Muscle layer of duodenum (tissue), 2 donors: ENCODE measurements around the gene DIP2C.
"Not testable (repeated sequence)": the region's sequence is repeated elsewhere in the genome, so short reads cannot be mapped to it uniquely, and the experiment has no call there.

Experiments used
- H3K27ac ChIP-seq: one replicate; pipeline ENCODE4 v1.7.0; 2013; ENCODE audit warnings: mild to moderate bottlenecking, low read length
- H3K27me3 ChIP-seq: one replicate; pipeline ENCODE4 v1.7.0; 2013; ENCODE audit warnings: low read depth, mild to moderate bottlenecking, control low read depth, low read length
- H3K36me3 ChIP-seq, 2 donors: one replicate each; pipeline ENCODE4 v1.7.0; 2013; ENCODE audit warnings: low read length in 2 of 2, control low read depth in 1 of 2, mild to moderate bottlenecking in 1 of 2; ENCODE audit not compliant: insufficient read depth in 2 of 2, control insufficient read depth in 1 of 2
- H3K4me1 ChIP-seq, 2 donors: one replicate each; pipeline ENCODE4 v1.7.0; 2013; ENCODE audit warnings: low read length in 2 of 2, mild to moderate bottlenecking in 2 of 2, control low read depth in 1 of 2, moderate library complexity in 1 of 2; ENCODE audit not compliant: insufficient read depth in 2 of 2, control insufficient read depth in 1 of 2
- H3K4me3 ChIP-seq, 2 donors: one replicate each; pipeline ENCODE4 v1.7.0; 2013; ENCODE audit warnings: low read length in 2 of 2, low read depth in 1 of 2, mild to moderate bottlenecking in 1 of 2
- H3K9me3 ChIP-seq, 2 donors: one replicate each; pipeline ENCODE4 v1.7.0; 2013; ENCODE audit warnings: low read length in 2 of 2, control low read depth in 1 of 2, mild to moderate bottlenecking in 1 of 2; ENCODE audit not compliant: control insufficient read depth in 1 of 2
- donor health status: healthy.

DIP2C gene

GRCh38 chr10:610642-611305, 78.7 kb downstream of the DIP2C start:
- not testable (repeated sequence) for H3K36me3 ChIP-seq, H3K4me3 ChIP-seq, H3K9me3 ChIP-seq, H3K27me3 ChIP-seq
- Histone ChIP-seq H3K27ac (peak overlapping the region; percentile 65), H3K4me1 (peaks cover 27 to 47% of the 10 kb centered on the region in 2 donors)

DNA sequence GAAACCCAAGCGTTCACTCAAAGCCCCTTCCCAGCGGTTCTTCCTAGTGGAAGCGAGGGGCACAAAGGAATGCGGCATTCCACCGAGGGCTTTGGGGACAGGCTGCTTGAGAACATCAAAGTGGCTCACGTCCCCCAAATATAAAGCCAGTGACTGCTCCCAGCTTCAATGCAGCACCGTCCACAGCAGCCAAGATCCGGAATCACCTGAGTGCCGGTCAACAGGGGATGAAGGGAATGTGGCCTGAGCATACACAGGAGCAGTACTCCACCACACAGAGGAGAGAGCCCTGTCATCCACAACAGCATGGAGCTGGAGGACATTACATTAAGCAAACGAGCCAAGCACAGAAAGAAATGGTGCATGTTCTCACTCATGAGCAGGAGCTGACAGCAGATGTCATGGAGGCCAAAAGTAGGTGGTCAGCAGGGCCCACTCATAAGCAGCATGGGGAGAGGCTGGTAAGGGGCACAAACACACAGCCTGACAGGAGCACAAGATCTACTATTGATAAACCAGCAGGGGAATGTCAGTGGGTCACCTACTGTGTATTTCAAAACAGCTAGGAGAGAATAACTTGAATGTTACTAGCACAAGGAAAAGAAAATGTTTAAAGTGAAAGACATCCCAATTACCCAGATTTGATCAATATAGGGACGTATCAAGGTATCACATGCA, 79.5 kb downstream of the DIP2C start:
- no peaks in the 10 kb centered on the region for H3K27me3 ChIP-seq
- no peak overlapping the region for H3K4me3 ChIP-seq
- no peaks in the 10 kb centered on the region for H3K36me3 ChIP-seq
- H3K27ac ChIP-seq: peak overlapping the region; percentile 22
- H3K9me3 ChIP-seq: no peaks in the 10 kb centered on the region
- H3K4me1 ChIP-seq: peaks cover 27 to 42% of the 10 kb centered on the region in 2 donors

- H3K36me3 ChIP-seq: no peaks in the 10 kb centered on the region
- H3K9me3 ChIP-seq: no peaks in the 10 kb centered on the region
- H3K4me1 ChIP-seq: peaks cover 27 to 38% of the 10 kb centered on the region in 2 donors
- no peaks in the 10 kb centered on the region for H3K27me3 ChIP-seq
- H3K4me3 ChIP-seq: no peak overlapping the region
- no peak overlapping the region for H3K27ac ChIP-seq
Measured at GRCh38 chr10:609262-609658, 80.2 kb downstream of the DIP2C start.

- Histone ChIP-seq H3K27ac (no peak overlapping the region), H3K36me3 (no peaks in the 10 kb centered on the region), H3K27me3 (no peaks in the 10 kb centered on the region)
Measured at GRCh38 chr10:608331-609261, 80.9 kb downstream of the DIP2C start.

GRCh38 chr10:607545-608185, 81.8 kb downstream of the DIP2C start:
- Histone ChIP-seq H3K36me3 (no peaks in the 10 kb centered on the region), H3K4me1 (peaks cover 14 to 25% of the 10 kb centered on the region in 2 donors), H3K27ac (peak overlapping the region; percentile 69), H3K27me3 (no peaks in the 10 kb centered on the region), H3K9me3 (no peaks in the 10 kb centered on the region), H3K4me3 (peak overlapping the region; percentile 36 to 37)

More at GRCh38 chr10:608331-609261, 80.9 kb downstream of the DIP2C start:
- no peak overlapping the region for H3K4me3 ChIP-seq
- peaks cover 23 to 32% of the 10 kb centered on the region in 2 donors for H3K4me1 ChIP-seq
- no peaks in the 10 kb centered on the region for H3K9me3 ChIP-seq

DNA sequence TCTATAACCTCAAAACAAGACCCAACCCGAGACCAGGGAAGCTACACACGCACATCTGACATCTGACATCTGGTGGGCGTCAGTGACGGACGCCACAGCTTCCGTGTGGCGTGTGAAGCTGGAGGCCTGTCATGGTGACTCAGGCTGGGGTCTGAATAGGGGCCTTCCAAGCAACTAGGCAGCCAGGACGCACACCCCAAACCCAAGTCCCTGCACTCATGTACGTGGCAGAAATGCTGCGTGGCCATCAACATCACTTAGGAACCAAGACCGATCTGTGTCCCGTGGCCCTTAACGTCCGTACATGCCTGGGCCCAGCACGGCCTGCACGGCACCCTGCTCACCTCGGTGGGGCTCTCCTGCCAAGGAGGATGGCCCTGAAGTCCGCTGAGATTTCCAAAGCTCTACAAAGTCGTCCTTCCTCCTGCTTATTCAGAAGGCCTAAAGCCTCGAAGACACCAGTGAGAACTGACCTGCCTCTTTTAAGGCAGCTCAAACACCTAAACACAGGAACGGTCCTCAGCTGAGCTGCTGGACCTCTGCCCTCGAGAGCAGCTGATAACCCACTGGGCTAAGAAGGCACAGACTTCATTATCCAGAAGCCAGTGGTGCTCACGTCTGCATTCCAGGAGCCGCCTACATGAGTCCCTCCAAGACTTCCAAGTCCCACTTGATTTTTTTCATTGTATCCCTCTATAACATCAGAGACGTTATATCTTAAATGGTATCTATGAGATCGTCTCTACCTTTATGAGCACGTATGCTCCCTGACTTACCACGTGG, 82.5 kb downstream of the DIP2C start:
- Histone ChIP-seq H3K36me3 (no peaks in the 10 kb centered on the region), H3K27me3 (no peaks in the 10 kb centered on the region), H3K9me3 (no peaks in the 10 kb centered on the region), H3K4me1 (peaks cover 11 to 26% of the 10 kb centered on the region in 2 donors), H3K27ac (peak overlapping the region; percentile 69), H3K4me3 (peak overlapping the region; percentile 36 to 37)

GRCh38 chr10:605632-606325, 83.7 kb downstream of the DIP2C start:
- H3K4me3 ChIP-seq: no peak overlapping the region
- no peak overlapping the region for H3K27ac ChIP-seq
- H3K4me1 ChIP-seq: peaks cover 11 to 38% of the 10 kb centered on the region in 2 donors
- no peaks in the 10 kb centered on the region for H3K9me3 ChIP-seq
- no peaks in the 10 kb centered on the region for H3K27me3 ChIP-seq
- no peaks in the 10 kb centered on the region for H3K36me3 ChIP-seq

- Histone ChIP-seq H3K27me3 (no peaks in the 10 kb centered on the region), H3K36me3 (no peaks in the 10 kb centered on the region), H3K27ac (no peak overlapping the region), H3K4me3 (no peak overlapping the region), H3K4me1 (peaks cover 11 to 40% of the 10 kb centered on the region in 2 donors), H3K9me3 (no peaks in the 10 kb centered on the region)
Measured at GRCh38 chr10:604716-605631, 84.5 kb downstream of the DIP2C start.

DNA sequence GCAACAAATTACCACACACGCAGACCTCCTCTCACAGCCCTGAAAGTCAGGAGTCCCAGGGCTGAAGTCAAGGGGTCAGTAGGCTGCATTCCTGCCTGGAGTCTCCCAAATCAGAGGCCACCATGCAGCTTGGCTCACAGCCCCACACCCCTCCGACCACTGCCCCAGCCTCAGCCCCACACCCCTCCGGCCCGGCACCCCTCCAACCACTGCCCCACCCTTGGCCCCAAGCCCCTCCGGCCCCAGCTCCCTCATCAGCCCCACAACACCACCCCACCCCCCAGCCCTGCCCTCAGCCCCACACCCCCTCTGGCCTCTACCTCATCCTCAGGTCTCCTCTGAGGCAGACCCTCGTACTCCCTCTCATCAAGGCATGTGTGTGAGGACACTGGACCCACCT, 85.7 kb downstream of the DIP2C start:
- H3K4me1 ChIP-seq: peaks cover 11 to 43% of the 10 kb centered on the region in 2 donors
- H3K9me3 ChIP-seq: no peaks in the 10 kb centered on the region
- no peaks in the 10 kb centered on the region for H3K36me3 ChIP-seq
- H3K27ac ChIP-seq: no peak overlapping the region
- no peak overlapping the region for H3K4me3 ChIP-seq
- no peaks in the 10 kb centered on the region for H3K27me3 ChIP-seq
